ENCODE measurements around the gene SCGB2B2.

The SCGB2B2 gene

GRCh38 chr19:34664870-34665269, 12.1 kb downstream of the SCGB2B2 start:
- no peak for TF ChIP-seq CTCF (IDR thresholded peaks at IDR 0.05; ENCODE audit: insufficient read depth, low read depth, low read length, missing control alignments)
- no peak for DNase-seq (ENCODE audit: low read depth)
- H3K4me3 ChIP-seq (ENCODE audit: low read length), result no peak overlapping the region

GRCh38 chr19:34664168-34664567, 12.8 kb downstream of the SCGB2B2 start:
- TF ChIP-seq CTCF (IDR thresholded peaks at IDR 0.05; ENCODE audit: insufficient read depth, low read depth, low read length, missing control alignments), result no peak
- DNase-seq (ENCODE audit: low read depth), result no peak
- no peak overlapping the region for H3K4me3 ChIP-seq (ENCODE audit: low read length)

GRCh38 chr19:34662919-34663318, 14.0 kb downstream of the SCGB2B2 start:
- peak; percentile 43 for TF ChIP-seq CTCF (IDR thresholded peaks at IDR 0.05; ENCODE audit: insufficient read depth, low read depth, low read length, missing control alignments)
- no peak overlapping the region for H3K4me3 ChIP-seq (ENCODE audit: low read length)
- DNase-seq (ENCODE audit: low read depth), result peak; percentile 36

GRCh38 chr19:34661357-34661756, 15.6 kb downstream of the SCGB2B2 start:
- no peak for TF ChIP-seq CTCF (IDR thresholded peaks at IDR 0.05; ENCODE audit: insufficient read depth, low read depth, low read length, missing control alignments)
- DNase-seq (ENCODE audit: low read depth), result no peak

GRCh38 chr19:34655651-34656050, 21.3 kb downstream of the SCGB2B2 start:
- TF ChIP-seq CTCF (IDR thresholded peaks at IDR 0.05; ENCODE audit: insufficient read depth, low read depth, low read length, missing control alignments), result no peak
- no peak for DNase-seq (ENCODE audit: low read depth)
- no peak overlapping the region for H3K4me3 ChIP-seq (ENCODE audit: low read length)

More at GRCh38 chr19:34661357-34661756, 15.6 kb downstream of the SCGB2B2 start:
- no peak overlapping the region for H3K4me3 ChIP-seq (ENCODE audit: low read length)

GRCh38 chr19:34654796-34655195, 22.2 kb downstream of the SCGB2B2 start:
- DNase-seq (ENCODE audit: low read depth), result no peak
- TF ChIP-seq CTCF (IDR thresholded peaks at IDR 0.05; ENCODE audit: insufficient read depth, low read depth, low read length, missing control alignments), result no peak

GRCh38 chr19:34651747-34652146, 25.2 kb downstream of the SCGB2B2 start:
- H3K4me3 ChIP-seq (ENCODE audit: low read length), result no peak overlapping the region
- DNase-seq (ENCODE audit: low read depth), result no peak
- TF ChIP-seq CTCF (IDR thresholded peaks at IDR 0.05; ENCODE audit: insufficient read depth, low read depth, low read length, missing control alignments), result no peak

More at GRCh38 chr19:34654796-34655195, 22.2 kb downstream of the SCGB2B2 start:
- H3K4me3 ChIP-seq (ENCODE audit: low read length), result no peak overlapping the region

Measured in epithelial cell of esophagus (primary cell).